Muscle layer of duodenum (tissue), 2 donors: Measurements from ENCODE around the gene MASP2.
"Not testable (repeated sequence)": the region's sequence is repeated elsewhere in the genome, so short reads cannot be mapped to it uniquely, and the experiment has no call there.

Experiments
- H3K27ac ChIP-seq: one replicate; pipeline ENCODE4 v1.7.0; 2013; ENCODE audit warnings: mild to moderate bottlenecking, low read length
- H3K27me3 ChIP-seq: one replicate; pipeline ENCODE4 v1.7.0; 2013; ENCODE audit warnings: low read depth, mild to moderate bottlenecking, control low read depth, low read length
- H3K36me3 ChIP-seq, 2 donors: one replicate each; pipeline ENCODE4 v1.7.0; 2013; ENCODE audit warnings: low read length in 2 of 2, control low read depth in 1 of 2, mild to moderate bottlenecking in 1 of 2; ENCODE audit not compliant: insufficient read depth in 2 of 2, control insufficient read depth in 1 of 2
- H3K4me1 ChIP-seq, 2 donors: one replicate each; pipeline ENCODE4 v1.7.0; 2013; ENCODE audit warnings: low read length in 2 of 2, mild to moderate bottlenecking in 2 of 2, control low read depth in 1 of 2, moderate library complexity in 1 of 2; ENCODE audit not compliant: insufficient read depth in 2 of 2, control insufficient read depth in 1 of 2
- H3K4me3 ChIP-seq, 2 donors: one replicate each; pipeline ENCODE4 v1.7.0; 2013; ENCODE audit warnings: low read length in 2 of 2, low read depth in 1 of 2, mild to moderate bottlenecking in 1 of 2
- H3K9me3 ChIP-seq, 2 donors: one replicate each; pipeline ENCODE4 v1.7.0; 2013; ENCODE audit warnings: low read length in 2 of 2, control low read depth in 1 of 2, mild to moderate bottlenecking in 1 of 2; ENCODE audit not compliant: control insufficient read depth in 1 of 2
- donor health status: healthy.

MASP2 gene

DNA sequence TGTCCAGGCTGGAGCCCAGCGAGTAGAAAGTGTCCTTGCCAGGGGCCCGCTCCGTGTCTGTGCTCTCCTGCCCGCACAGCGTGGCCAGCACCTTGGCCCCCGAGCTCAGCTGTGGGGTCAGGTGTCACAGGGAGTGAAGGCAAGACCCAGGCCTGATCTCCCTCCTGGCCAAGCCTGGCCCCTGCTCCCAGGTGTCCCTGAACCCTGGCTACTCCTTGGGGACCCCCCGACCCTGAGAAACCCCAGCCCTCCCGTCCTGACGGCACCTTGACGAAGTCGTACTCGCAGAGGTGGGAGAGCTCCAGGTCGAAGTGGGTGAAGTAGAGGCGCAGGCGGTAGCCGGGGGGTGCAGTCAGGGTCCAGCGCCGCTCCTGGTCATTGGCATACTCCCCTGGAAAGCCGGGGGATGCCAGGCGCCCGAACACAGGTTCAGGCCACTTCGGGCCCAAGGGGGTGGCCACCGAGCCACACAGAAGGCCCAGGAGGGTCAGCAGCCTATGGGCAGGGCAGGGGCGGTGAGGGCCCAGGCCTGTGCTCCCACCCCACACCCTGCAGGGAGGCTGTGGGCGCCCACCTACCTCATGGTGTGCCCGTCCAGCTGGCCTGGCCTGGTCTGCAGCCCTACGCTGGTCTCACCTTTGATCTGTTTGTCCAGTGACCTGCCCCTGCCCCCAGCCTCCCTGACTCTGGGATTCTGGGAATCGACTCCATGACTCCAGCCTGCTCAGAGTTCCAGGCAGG, at the start of gene MASP2:
Gene MASP2, minus strand, starts transcription at position 615 of the 741 bp plus-strand sequence. Its CDS starts 32 bp downstream, at position 583.
- H3K9me3 ChIP-seq, result no peaks in the 10 kb centered on the region
- H3K4me1 ChIP-seq, result no peaks in the 10 kb centered on the region
- no peaks in the 10 kb centered on the region for H3K36me3 ChIP-seq
- no peaks in the 10 kb centered on the region for H3K27me3 ChIP-seq
- no peak within 1 kb of the TSS for H3K27ac ChIP-seq
- no peak within 1 kb of the TSS for H3K4me3 ChIP-seq

DNA sequence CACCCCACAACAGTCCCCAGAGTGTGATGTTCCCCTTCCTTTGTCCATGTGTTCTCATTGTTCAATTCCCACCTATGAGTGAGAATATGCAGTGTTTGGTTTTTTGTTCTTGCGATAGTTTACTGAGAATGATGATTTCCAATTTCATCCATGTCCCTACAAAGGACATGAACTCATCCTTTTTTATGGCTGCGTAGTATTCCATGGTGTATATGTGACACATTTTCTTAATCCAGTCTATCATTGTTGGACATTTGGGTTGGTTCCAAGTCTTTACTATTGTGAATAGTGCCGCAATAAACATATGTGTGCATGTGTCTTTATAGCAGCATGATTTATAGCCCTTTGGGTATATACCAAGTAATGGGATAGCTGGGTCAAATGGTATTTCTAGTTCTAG, 36.7 kb upstream of the MASP2 start:
- not testable (repeated sequence) for H3K27me3 ChIP-seq, H3K4me1 ChIP-seq, H3K4me3 ChIP-seq, H3K27ac ChIP-seq, H3K9me3 ChIP-seq
- peaks cover 48 to 61% of the 10 kb centered on the region in 2 donors for H3K36me3 ChIP-seq

DNA sequence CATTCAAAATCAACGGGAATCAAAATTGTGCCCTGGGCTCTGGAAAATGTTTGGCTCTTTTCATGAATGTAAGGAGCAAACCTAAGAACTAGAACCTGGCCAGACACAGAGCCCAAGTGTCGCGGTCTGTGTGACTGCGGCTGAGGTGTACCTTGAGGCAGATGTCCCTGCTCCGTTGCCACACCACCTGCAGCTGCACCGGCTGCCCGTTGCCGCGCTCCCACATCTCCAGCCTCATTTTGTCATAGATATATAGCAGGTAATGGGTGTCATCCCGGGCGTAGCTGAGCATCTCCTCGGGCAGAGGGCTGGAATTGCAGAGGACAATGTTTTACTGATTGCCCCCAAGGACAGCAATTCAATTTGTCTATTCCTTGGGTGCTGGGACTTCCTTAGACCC, 33.9 kb upstream of the MASP2 start:
- H3K36me3 ChIP-seq, result peaks cover 39 to 67% of the 10 kb centered on the region in 2 donors
- H3K27me3 ChIP-seq, result no peaks in the 10 kb centered on the region
- H3K4me1 ChIP-seq, result no peaks in the 10 kb centered on the region
- H3K9me3 ChIP-seq, result no peaks in the 10 kb centered on the region
- H3K27ac ChIP-seq, result no peak overlapping the region
- no peak overlapping the region for H3K4me3 ChIP-seq

DNA sequence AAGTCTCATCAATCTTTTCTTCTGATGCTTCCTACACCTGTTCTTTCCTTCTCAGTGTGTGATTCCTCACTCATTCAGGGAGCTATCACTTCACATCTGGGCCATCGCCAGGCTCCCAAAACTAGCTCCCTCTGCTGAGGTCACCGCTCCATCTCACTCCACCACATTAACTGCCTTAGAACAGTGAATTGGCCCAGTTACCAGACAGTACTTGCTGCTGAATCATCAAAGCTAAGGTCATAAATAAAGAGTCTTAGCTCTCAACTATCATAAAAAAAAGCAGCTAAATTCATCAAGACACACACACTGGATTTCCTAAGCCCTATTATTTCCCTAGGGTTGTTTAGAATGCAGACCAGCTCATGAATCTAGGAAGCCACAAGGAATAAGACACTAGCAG, 31.6 kb upstream of the MASP2 start:
- peaks cover 50 to 89% of the 10 kb centered on the region in 2 donors for H3K36me3 ChIP-seq
- H3K27me3 ChIP-seq, result no peaks in the 10 kb centered on the region
- no peaks in the 10 kb centered on the region for H3K9me3 ChIP-seq
- H3K27ac ChIP-seq, result no peak overlapping the region
- H3K4me1 ChIP-seq, result no peaks in the 10 kb centered on the region
- no peak overlapping the region for H3K4me3 ChIP-seq

DNA sequence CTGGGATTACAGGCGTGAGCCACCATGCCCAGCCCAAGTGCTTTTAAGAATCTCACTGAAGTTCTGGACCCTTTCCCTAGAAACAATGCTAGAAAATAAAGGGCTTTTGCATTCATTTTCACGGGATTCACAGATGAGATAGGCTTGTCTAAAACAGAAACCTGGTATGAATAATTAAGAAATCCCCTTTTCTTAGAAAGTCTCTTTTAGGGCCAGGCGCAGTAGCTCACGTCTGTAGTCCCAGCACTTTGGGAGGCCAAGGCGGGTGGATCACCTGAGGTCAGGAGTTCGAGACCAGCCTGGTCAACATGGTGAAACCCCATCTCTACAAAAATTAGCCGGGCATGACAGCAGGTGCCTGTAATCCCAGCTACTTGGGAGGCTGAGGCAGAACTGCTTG, 26.4 kb upstream of the MASP2 start:
- not testable (repeated sequence) for H3K9me3 ChIP-seq, H3K4me3 ChIP-seq, H3K27me3 ChIP-seq, H3K27ac ChIP-seq, H3K4me1 ChIP-seq
- peaks cover 53 to 94% of the 10 kb centered on the region in 2 donors for H3K36me3 ChIP-seq

DNA sequence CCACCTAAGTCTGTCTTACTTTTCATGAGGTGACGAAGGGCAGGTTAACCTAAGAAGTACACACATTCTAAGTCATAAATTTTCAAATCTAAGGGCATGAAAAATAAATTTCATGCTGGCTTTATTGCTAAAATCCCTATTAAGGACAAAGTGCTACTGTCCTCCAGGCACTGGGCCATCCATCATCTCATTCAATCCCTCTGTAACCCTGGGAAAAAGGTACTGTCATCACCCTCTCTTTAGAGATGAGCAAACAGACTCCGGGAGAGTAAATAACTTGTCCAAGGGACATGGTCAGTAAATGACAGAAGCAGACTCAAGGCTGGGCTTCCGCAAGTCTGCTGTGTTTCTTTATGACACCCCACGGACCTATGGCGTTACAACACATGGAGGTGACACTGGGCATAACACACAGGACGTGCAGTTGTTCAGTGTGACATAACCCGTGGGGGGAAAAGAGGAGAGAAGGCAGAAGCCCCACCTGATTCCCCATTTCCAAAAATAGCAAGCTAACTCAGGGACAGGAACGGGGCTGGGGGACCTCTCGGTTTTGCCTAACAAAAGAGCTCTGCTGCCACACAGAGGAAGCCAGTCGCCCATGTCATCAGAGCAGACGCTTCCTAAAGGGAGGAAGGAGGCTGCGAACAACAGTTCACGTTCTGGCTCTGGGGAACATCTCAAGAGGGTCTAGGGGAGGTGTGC, 25.3 kb upstream of the MASP2 start:
- H3K27me3 ChIP-seq, result no peaks in the 10 kb centered on the region
- H3K27ac ChIP-seq, result no peak overlapping the region
- H3K36me3 ChIP-seq, result peaks cover 58 to 97% of the 10 kb centered on the region in 2 donors
- no peaks in the 10 kb centered on the region for H3K4me1 ChIP-seq
- no peak overlapping the region for H3K4me3 ChIP-seq
- H3K9me3 ChIP-seq, result no peaks in the 10 kb centered on the region

DNA sequence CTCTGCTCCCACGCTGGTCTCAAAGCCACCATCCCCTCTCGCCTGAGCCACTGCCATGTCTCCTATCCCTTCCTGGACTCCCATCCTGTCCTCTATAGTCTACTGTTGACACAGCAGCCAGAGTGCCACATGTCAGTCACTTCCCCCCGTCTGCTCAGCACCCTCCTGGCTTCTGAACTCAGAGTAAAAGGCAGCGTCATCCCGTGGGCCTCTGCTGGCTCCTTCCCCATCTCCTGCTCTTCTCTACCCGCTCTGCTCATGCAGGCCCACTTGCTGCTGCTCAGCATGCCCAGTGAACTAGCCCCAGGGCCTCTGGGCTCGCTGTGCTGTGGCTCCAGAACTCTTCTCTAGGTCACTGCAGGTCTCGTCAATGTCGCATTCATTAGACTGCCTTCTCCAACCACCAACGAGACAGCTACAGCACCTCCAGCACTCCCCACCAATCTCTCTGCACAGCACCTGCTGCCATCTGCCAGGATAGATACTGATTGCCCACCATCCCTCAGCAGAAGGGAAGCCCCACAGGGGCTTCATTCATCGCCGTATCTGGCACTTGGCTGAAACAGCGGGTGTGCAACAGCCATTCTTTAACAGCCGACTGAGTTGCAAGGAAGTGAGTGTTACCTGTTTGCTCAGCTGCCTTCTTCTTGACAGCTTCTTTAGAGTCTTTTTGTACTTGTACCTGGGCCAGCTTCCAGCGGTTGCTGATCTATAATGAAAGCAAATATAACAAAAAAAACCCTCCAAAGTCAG, 24.6 kb upstream of the MASP2 start:
- Histone ChIP-seq H3K4me3 (no peak overlapping the region), H3K9me3 (no peaks in the 10 kb centered on the region), H3K36me3 (peaks cover 59 to 92% of the 10 kb centered on the region in 2 donors), H3K27ac (no peak overlapping the region), H3K4me1 (no peaks in the 10 kb centered on the region), H3K27me3 (no peaks in the 10 kb centered on the region)

DNA sequence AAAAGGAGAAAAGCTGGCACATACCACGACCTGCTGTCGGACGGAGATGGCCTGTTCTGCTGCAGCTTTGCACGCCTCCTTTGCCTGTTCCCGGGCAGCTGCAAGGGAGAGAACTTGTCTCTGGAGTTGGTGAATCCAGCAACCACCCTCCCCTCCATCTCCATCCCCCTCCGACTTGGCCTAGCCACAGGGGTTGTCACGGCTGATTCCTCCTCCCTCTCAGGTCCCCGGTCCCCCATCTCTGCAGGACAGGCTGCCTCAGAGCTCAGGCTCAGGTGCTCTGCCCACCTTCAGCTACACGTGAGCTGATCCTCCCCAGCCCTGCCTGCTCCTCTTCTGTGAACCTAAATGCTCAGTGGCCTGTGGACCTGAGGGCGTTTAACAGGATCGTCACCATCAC, 23.8 kb upstream of the MASP2 start:
- Histone ChIP-seq H3K36me3 (peaks cover 56 to 92% of the 10 kb centered on the region in 2 donors), H3K27me3 (no peaks in the 10 kb centered on the region)

DNA sequence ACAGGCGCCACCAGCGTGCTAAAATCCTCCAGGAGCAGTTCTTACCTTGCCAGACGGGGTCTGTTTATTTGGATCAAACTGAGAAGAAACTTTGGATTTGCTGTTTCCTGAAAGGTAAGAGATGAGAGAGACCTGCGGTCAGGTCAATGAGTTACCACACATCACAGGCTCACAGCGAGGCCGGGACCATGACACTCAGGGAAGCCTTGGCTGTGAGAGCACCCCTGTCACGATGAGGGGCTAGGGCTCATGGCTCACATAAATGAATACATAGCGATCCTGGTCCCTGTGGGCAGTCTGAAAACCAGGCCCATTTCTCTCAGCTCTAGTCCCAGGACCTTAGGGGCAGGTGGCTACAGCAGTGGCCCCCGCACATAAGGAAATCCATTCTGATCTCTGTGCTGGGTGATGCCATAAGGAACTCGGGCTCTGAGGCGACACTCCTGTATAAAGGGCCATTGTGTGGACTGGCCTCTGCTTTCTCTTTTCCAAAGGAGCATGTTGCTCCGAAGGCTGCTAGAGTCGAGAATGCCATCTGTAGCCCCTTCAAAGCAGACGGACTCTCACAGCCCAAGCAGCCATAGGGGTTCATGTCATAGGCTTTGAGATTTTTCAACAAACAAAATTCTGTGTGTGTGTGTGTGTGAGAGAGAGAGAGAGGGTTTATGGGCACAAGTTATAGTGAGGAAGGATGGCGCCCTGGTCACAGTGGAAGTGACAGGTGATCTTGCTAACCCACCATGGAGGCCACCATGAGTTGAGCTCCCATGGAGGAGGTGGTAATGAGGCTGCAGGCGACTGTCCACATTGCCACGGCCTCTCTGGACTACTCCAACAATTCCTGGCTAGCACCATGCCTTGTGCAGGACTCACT, 21.8 kb upstream of the MASP2 start:
- no peaks in the 10 kb centered on the region for H3K9me3 ChIP-seq
- peaks cover 55 to 84% of the 10 kb centered on the region in 2 donors for H3K36me3 ChIP-seq
- H3K4me3 ChIP-seq, result no peak overlapping the region
- H3K4me1 ChIP-seq, result no peaks in the 10 kb centered on the region
- no peak overlapping the region for H3K27ac ChIP-seq
- H3K27me3 ChIP-seq, result no peaks in the 10 kb centered on the region

More for the DNA sequence above, 23.8 kb upstream of the MASP2 start:
- Histone ChIP-seq H3K4me3 (no peak overlapping the region), H3K27ac (no peak overlapping the region), H3K4me1 (no peaks in the 10 kb centered on the region), H3K9me3 (no peaks in the 10 kb centered on the region)

DNA sequence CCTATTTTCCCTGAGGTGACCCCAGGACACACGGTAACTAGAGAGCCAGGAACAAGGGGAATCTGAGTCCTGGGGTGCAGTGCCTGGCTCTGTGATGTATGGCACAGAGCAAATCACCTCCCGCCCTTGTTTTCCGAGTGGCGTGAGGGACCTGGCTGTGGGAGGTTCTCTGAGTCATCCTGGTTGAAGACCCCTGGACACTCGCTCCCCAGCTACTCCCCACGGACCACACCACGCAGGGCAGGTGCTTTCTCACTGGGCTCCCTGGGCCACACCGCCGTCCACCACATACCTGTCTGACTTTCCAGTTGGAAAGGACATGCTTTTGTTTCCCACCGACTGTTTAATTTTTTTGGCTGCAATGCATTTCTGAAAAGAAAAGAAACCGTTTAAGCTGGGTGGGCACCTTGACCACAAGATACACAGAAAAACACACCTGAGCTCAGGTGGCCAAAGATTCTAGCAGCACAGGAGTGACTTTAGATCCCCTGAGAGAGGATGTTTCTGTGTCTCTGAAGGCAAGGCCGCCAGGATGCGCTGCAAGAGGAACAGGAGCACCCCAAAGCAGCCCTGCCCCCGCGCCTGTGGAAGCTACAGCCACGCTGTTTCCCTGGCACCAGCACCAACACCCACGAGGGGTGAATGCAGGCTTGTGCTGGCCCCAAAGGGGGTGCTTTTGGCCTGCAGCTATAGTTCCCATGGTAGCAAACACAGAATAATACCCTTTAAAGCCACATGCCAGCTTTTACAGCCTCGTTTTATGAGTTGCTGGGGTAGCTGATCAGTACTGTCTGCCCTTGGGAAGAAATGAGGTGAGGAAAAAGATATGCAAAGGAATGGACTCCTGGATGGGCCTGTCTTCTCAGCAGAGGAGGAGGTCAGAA, 20.9 kb upstream of the MASP2 start:
- no peaks in the 10 kb centered on the region for H3K27me3 ChIP-seq
- H3K36me3 ChIP-seq, result peaks cover 53 to 81% of the 10 kb centered on the region in 2 donors
- H3K4me1 ChIP-seq, result no peaks in the 10 kb centered on the region
- H3K9me3 ChIP-seq, result no peaks in the 10 kb centered on the region
- H3K27ac ChIP-seq, result no peak overlapping the region
- H3K4me3 ChIP-seq, result no peak overlapping the region
